MCF 10A (cell line): ENCODE measurements around the gene TMEM185B. TPM values are rescaled to one million over a fixed set of nuclear protein-coding genes. Genes with fewer than 3 reads are reported as not detected.

ENCODE experiments used
- BruUV-seq: library from RNA; stranded (reverse); fragments of 400-500 nt; replicated peaks from 2 replicates; lab custom pipeline; 2021; lab: Mats Ljungman, UMichigan
- CTCF ChIA-PET: fragments of 300-600 bp; sonication (Branson Sonifier 250); formaldehyde crosslinking; extraction: SDS; loops from one replicate; lab custom pipeline; 2021; ENCODE audit warnings: antibody characterized with exemption, inconsistent platforms; lab: Yijun Ruan, JAX
- POLR2A ChIA-PET: fragments of 300-600, 350-650 bp; sonication (Branson Sonifier 250); formaldehyde crosslinking; extraction: SDS; loops from one replicate; lab custom pipeline; 2020; ENCODE audit warnings: antibody characterized with exemption, inconsistent platforms; lab: Yijun Ruan, JAX
- DNase-seq: peaks from one replicate; pipeline ENCODE4 v3.0.0-alpha.2; 2018; ENCODE audit not compliant: unreplicated experiment
- H3K27ac Mint-ChIP-seq: one replicate; pipeline ENCODE4 v1.8.0; 2022; ENCODE audit warnings: mild to moderate bottlenecking, low read depth, mixed read lengths; ENCODE audit not compliant: unreplicated experiment
- H3K27me3 Mint-ChIP-seq: one replicate; pipeline ENCODE4 v1.8.0; 2022; ENCODE audit warnings: mixed read lengths; ENCODE audit not compliant: insufficient read depth, unreplicated experiment
- H3K36me3 Mint-ChIP-seq: one replicate; pipeline ENCODE4 v1.8.0; 2022; ENCODE audit warnings: mild to moderate bottlenecking, moderate library complexity, mixed read lengths; ENCODE audit not compliant: insufficient read depth, unreplicated experiment
- H3K4me1 Mint-ChIP-seq: one replicate; pipeline ENCODE4 v1.8.0; 2022; ENCODE audit warnings: mixed read lengths; ENCODE audit not compliant: insufficient read depth, unreplicated experiment
- H3K4me3 Mint-ChIP-seq: one replicate; pipeline ENCODE4 v1.8.0; 2022; ENCODE audit warnings: mild to moderate bottlenecking, moderate library complexity, mixed read lengths; ENCODE audit not compliant: unreplicated experiment
- H3K9me3 Mint-ChIP-seq: one replicate; pipeline ENCODE4 v1.8.0; 2022; ENCODE audit warnings: mixed read lengths; ENCODE audit not compliant: unreplicated experiment
- intact Hi-C: fragments of 100-400 bp; cut with micrococcal nuclease; formaldehyde crosslinking; loops from 2 replicates; pipeline ENCODE4 v1.14.1; 2022
- total RNA-seq: library from RNA; stranded (reverse); gene quantifications from 2 replicates; pipeline ENCODE4 v1.2.3, GENCODE V29; 2022
- TF ChIP-seq, protein P1 (sequence below): fragments of 200-600 bp; IDR thresholded peaks from one replicate; pipeline ENCODE4 v1.8.0; 2022; ENCODE audit warnings: antibody characterized with exemption, mild to moderate bottlenecking; ENCODE audit not compliant: unreplicated experiment

Gene TMEM185B
- total RNA-seq, 1 experiment from 2014 or later = 40.9 TPM

DNA sequence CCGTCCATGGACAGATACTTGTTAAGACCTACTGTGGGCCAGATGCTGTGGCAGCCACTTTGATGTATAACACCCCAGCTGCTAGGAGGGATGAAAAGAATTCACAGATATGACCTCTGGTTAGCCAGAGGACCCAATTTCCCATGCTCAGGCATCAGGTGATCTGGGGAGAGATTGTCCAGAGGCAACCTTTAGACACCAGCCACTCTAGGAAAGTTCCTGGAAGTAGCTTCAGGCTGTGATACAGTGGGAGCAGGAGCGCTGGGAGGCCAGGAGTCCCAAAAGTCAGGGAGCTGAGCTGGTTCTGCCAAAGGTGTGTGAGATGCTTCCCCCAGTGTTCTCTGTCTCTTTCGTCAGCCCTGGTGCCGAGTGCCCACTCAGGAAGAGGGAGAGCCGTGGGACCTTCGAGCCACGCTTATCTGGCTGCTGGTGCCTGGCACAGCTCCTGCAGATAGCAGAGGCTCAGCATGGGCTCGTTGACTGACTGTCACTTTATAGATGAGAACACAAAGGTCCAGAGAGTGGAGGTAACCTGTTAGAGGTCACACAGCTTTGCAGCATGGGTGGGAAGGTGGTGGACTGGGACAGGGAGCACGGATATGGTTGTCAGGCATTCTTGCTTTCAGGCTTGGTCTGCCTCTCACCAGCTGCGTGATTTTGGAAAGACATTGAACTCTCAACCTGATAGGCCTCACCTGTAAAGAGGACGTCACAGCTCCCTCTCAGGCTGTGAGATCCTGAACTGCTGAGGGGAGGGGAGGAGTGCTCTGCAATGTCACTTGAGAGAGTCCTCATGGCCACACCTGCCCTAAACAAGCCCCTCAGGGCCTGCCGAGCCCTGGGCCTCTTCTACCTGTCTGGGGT is 21.7 kb upstream of the TMEM185B start:
- H3K4me1 Mint-ChIP-seq = peaks cover 5% of the 10 kb centered on the region
- intact Hi-C loops = no loop called here
- no peak overlapping the region for H3K27ac Mint-ChIP-seq
- BruUV-seq = no TSS peak
- no peak for DNase-seq
- TF ChIP-seq, protein P1, sequence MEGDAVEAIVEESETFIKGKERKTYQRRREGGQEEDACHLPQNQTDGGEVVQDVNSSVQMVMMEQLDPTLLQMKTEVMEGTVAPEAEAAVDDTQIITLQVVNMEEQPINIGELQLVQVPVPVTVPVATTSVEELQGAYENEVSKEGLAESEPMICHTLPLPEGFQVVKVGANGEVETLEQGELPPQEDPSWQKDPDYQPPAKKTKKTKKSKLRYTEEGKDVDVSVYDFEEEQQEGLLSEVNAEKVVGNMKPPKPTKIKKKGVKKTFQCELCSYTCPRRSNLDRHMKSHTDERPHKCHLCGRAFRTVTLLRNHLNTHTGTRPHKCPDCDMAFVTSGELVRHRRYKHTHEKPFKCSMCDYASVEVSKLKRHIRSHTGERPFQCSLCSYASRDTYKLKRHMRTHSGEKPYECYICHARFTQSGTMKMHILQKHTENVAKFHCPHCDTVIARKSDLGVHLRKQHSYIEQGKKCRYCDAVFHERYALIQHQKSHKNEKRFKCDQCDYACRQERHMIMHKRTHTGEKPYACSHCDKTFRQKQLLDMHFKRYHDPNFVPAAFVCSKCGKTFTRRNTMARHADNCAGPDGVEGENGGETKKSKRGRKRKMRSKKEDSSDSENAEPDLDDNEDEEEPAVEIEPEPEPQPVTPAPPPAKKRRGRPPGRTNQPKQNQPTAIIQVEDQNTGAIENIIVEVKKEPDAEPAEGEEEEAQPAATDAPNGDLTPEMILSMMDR = no peak
- ChIA-PET CTCF (interaction anchor here (0.5 to 1.9 kb wide), 4 partner anchors 33 to 284 kb away, joined by 3 to 6 read pairs (median 4); no protein-coding TSS in a partner anchor), POLR2A (interaction anchor here (0.6 to 0.7 kb wide), 3 partner anchors 12 to 566 kb away, joined by 3 to 5 read pairs (median 3); partner anchors contain the start of genes TMEM177 and TMEM185B)
- H3K27me3 Mint-ChIP-seq = peaks cover 24% of the 10 kb centered on the region
- no peaks in the 10 kb centered on the region for H3K36me3 Mint-ChIP-seq
- no peaks in the 10 kb centered on the region for H3K9me3 Mint-ChIP-seq
- H3K4me3 Mint-ChIP-seq = no peak overlapping the region

DNA sequence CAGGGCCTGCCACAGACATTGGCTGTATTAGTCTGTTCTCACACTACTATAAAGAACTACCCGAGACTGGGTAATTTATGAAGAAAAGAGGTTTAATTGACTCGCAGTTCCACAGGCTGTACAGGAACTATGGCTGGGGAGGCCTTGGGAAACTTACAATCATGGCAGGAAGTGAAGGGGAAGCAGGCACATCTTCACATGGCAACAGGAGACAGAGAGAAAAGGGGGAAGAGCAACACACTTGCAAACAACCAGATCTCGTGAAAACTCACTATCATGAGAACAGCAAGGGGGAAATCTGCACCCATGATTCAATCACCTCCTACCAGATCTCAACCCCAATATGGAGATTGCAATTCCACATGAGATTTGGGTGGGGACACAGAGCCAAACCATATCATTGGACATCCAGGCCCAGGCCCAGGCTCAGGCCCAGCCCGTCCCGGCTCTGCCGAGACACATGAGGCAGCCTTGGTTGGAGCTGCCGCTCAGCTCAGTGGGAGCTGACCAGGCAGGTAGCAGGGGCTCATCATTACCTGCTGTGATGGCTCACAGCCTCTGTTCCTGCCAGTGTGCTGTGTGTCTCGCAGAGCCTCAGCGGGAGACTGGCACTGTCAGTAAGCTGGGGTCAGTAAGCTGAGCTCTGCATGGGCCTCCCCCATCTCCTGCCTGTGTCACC is 20.8 kb upstream of the TMEM185B start:
- H3K4me3 Mint-ChIP-seq = no peak overlapping the region

DNA sequence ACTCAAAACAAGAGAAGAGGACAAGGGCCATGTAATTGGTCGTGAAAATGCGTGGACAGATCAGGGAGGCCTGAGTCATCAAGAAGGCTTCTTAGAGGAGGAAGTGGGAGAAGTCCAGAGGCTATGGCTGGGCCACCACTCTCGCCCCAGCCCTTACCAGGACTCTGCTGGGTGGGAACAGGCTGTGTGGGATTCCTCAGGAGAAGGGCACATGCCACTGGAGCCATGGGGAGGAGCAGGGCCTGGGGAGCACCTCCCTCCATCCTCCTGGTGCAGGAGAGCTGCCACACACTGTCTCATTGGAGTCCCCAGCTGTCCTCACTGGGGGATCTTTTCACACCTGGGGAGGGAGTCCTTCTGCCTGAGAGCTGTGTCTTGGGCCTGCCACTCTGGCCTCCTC is 20.0 kb upstream of the TMEM185B start:
- Mint-ChIP-seq H3K27me3 (peaks cover 9% of the 10 kb centered on the region), H3K36me3 (no peaks in the 10 kb centered on the region), H3K9me3 (no peaks in the 10 kb centered on the region), H3K4me1 (peaks cover 14% of the 10 kb centered on the region), H3K4me3 (no peak overlapping the region), H3K27ac (no peak overlapping the region)
- ChIA-PET POLR2A (interaction anchor here (0.8 to 2.7 kb wide), 2 partner anchors 9 to 11 kb away, joined by 3 to 9 read pairs; partner anchors contain the start of gene RALB), CTCF (interaction anchor here (1.2 kb wide), 1 partner anchor 11 kb away, joined by 4 read pairs; no protein-coding TSS in a partner anchor)
- BruUV-seq = no TSS peak
- no peak for DNase-seq
- TF ChIP-seq, protein P1 = no peak
- intact Hi-C loops = no loop called here

More for the DNA sequence above, 20.8 kb upstream of the TMEM185B start:
- peaks cover 17% of the 10 kb centered on the region for H3K27me3 Mint-ChIP-seq
- TF ChIP-seq, protein P1 = no peak
- H3K4me1 Mint-ChIP-seq = peaks cover 6% of the 10 kb centered on the region
- no TSS peak for BruUV-seq
- ChIA-PET POLR2A (interaction anchor here (2.7 kb wide), 1 partner anchor 12 kb away, joined by 9 read pairs; no protein-coding TSS in a partner anchor), CTCF (interaction anchor here (0.5 to 1.9 kb wide), 3 partner anchors 68 to 1030 kb away, joined by 3 to 6 read pairs (median 3); no protein-coding TSS in a partner anchor)
- intact Hi-C loops = no loop called here
- no peaks in the 10 kb centered on the region for H3K9me3 Mint-ChIP-seq
- H3K36me3 Mint-ChIP-seq = no peaks in the 10 kb centered on the region
- no peak for DNase-seq
- H3K27ac Mint-ChIP-seq = no peak overlapping the region
